ENCODE measurements around the gene RNF213.
A peak's percentile ranks its signal among the peaks of the same experiment; 100 is the strongest.

Gene RNF213

DNA sequence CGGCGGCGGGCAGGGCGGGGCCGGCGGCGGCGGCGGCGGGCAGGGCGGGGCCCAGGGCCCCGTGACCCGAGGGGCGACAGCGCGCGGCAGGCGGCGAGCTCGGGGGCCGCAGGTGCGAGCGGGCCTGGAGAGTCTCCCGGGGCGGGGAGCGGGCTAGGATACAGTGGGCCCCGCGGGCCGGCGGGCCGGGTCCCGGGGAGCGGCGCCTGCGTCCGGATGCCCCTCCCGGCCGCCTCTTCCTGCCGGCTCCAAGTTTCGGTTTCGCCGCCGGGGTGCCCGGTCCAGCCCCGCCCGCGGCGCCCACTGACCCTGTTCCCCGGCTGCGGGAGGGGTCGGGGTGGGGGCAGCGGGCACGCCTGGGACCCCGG, at the start of gene RNF213:
TSS of gene RNF213 (plus strand) at position 62 of the 368 bp plus-strand sequence. CDS start 2,830 bp downstream, outside the sequence.
- peak; percentile 71 for DNase-seq

DNA sequence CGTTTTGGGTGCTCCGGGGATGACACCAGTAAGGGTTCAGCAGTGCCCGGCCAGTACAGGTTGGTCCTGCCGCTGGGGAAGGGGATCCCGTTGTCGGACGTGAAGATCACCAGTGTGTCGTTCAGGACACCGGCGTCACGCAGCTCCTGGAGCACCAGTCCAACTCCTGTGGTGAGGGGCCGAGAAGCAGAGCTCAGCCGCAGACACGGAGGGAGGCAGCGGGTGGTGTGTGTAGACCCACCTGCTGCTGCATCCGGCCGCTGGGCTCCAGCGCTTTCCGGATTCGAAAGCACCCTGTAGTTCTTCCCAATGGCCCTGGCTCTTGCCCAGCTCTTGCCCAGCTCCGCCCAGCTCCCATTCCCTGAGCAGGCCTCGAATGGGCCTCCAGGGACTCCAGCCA, 48.5 kb upstream of the RNF213 start:
- DNase-seq: no peak

DNA sequence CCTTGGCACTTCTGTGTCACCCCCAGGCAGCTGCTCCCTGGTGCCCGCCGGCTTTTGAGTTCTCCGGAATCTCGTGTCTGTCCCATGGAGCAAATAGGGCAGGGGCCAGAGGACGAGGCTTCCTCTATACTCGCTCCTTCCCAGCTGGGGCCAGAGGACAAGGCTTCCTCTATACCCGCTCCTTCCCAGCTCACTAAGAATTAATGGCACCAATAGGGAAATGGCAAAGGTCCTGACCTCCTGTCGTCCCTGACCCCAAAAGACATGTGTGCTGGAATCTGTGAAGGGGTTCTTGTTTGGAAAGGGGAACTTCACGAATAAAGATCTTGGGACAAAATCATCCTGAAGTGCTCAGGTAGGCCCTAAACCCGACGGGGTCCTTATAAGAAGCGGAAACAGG, 48.1 kb upstream of the RNF213 start:
- no peak for DNase-seq

DNA sequence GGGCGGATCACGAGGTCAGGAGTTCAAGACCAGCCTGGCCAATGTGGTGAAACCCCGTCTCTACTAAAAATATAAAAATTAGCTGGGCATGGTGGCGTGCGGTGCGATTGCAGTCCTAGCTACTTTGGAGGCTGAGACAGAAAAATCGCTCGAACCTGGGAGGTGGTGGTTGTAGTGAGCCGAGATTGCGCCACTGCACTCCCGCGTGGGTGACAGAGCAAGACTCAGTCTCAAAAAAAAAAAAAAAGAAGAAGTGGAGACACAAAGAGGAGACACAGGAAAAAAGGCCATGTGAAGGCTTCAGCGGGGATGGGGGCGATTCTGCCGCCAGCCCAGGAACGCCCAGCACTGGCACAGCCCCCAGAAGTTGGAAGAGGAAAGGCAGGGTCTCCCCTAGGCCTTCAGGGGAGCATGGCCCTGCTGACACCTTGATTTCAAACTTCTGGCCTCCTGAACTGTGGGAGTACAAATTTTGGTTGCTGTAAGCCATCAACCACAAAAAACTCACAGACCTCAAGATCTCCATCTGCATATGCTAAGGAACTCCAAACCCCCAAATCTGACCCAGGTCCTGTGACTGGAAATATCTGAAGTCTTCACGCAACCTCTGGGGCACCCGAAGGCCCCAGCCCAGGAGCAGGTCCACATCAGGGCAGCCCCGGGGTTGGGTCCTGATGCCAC, 47.5 kb upstream of the RNF213 start:
- no peak for DNase-seq

DNA sequence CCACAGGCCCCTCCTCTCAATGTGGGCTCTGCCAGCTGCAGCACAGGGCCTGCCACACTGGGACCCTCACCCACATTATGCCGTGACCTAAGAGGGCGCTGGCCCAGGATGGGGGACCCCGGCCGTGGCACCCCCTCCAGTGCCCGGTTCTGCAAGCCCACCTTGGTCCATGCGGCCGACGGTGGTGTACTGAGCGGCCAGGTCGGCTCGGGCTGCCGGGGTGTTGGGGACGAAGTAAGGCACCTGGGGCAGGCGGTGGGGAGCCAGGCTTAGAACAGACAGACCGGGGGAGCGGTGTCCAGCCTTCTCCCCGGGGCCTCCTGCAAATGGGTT, 47.0 kb upstream of the RNF213 start:
- no peak for DNase-seq

DNA sequence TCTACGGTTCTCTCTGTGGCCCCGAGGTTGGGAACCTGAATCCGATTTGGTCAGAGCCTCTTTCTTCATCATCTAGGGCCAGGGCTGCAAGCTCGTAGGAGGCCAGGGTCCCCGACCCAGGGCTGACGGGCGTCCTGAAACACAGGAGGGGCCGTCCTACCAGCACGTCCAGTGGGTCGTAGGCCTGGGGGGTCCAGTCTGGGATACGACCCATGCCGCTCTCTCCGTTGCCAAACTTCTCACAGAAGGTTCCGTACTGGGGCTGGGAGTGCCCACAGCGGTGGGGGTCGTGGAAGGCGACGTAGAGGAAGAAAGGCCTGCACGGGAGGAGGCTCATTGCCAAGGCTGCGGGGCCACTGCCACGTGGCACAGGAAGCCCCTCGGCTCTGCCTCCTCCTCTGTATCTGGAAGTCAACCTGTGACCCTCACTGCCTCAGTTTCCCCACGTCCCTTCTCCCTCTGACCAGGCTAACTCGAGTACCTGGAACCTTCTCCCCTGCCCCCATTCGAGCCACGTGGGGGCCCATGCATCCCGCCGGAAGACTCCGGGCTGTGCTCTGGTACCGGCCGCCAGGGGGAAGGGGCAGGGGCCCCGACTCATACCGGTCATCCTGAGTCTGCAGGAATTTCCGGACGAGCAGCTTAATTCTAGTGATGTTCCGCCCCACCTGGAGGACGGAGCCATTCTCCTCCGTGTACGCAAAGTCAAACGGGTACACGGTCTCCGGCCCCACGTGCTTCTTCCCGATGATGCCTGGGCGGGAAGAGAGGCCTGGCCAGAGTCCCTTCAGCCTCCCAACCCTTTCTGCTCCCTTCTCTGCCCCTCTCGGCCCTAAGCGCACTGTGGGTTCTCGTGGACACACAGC, 46.4 kb upstream of the RNF213 start:
- no peak for DNase-seq

DNA sequence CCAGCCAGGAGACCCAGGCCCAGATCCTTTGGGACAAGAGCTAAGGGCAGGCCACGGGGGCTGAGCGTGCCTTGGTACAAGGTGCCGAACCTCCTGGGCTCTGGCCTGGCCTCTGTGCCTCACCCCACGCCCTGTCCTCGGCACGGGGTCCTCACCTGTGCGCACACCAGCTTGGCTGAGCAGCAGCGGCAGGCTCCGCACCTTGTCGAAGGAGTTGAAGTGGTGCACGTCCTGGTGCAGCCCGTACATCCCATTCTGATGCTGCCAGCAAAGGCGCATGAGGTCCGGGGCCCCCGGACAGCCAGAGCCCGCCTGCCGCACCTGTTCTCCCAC, 45.8 kb upstream of the RNF213 start:
- DNase-seq: no peak

DNA sequence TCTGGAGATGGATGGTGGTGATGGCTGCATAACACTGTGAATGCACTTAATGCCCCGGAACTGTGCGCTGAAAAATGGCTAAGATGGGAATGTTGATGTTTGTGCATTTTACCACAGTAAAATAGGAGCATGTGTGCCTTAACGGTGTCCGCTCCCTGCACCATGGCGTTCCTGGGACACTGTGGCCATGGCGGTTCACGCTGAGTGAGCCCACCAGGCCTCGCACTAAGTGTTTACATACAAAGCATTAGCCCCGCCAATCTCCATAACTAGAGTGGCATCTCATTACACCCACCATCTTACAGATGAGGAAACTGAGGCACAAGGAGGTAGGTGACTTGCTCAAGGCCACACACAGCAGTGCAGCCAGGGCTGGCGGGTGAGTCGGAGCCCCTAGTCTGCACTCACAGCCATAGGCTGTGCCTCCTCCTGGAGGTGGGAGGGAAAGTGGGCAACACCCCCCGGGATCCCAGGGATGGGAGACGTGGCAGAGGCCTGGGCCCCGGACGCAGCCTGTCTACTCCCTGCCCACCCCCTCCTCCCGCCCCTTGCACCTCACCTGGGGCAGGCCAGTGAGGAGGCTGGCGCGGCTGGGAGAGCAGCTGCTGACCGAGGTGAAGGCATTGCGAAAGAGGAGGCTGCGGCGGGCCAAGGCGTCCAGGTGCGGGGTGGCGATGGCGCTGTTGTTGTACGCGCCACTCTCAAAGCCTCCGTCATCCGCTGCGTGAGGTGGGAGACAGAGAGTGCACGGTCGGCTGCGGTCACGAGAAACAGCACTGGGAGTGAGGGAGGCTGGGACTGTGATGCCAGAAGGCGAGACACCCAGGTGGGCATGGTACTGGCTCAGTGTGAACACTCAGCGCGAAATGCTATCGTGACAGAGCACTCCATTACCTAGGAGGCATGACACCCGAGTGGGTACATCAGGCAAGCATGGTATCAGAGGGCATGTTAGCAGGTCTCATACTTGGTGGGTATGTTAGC, 43.9 kb upstream of the RNF213 start:
- no peak for DNase-seq

DNA sequence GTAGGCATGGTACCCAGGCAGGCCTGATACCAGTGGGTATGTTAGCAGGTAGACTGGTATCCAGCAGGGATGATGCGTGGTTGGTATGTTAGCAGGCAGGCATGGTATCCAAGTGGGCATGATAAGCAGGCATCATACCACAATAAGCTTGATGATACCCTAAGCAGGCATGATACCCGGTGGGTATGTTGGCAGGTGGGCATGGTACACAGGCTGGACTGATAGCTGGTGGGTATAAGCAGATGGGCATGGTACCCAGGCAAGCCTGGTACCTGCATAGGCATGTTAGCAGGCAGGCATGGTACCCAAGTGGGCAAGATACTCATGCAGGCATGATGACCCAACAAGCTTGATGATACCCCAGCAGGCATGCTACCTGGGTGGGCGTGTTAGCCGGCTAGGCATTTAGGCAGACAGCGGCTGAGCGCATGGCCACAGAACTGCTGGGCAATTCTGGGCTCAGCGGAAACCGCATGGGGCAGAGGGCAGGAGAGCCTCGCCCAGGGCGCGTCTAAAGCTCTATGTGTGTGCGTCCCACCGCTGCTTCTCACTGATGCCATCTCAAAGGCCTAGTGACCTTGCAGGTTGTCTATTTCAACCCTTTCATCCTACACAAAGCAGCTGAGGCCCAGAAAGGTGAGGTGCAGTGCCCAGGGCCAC, 42.8 kb upstream of the RNF213 start:
- no peak for DNase-seq

DNA sequence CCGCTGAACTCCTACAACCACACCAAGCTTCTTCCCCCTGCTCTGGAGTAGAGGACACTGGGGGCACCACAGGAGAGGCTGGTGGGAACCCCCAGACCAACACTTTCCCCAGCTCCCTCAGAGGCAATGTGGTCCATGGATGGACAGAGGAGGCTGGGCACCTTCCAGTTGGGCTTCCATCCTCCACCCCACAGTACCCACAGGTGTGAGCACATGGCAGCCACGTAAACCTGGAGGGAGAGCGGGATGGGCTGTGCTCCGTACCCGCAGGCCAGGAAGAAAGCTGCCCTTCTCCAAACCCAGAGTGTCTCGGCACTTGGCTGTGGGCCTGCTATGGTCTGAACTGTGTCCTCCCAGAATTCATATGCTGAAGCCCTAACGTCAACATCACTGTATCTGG, 42.3 kb upstream of the RNF213 start:
- no peak for DNase-seq

DNA sequence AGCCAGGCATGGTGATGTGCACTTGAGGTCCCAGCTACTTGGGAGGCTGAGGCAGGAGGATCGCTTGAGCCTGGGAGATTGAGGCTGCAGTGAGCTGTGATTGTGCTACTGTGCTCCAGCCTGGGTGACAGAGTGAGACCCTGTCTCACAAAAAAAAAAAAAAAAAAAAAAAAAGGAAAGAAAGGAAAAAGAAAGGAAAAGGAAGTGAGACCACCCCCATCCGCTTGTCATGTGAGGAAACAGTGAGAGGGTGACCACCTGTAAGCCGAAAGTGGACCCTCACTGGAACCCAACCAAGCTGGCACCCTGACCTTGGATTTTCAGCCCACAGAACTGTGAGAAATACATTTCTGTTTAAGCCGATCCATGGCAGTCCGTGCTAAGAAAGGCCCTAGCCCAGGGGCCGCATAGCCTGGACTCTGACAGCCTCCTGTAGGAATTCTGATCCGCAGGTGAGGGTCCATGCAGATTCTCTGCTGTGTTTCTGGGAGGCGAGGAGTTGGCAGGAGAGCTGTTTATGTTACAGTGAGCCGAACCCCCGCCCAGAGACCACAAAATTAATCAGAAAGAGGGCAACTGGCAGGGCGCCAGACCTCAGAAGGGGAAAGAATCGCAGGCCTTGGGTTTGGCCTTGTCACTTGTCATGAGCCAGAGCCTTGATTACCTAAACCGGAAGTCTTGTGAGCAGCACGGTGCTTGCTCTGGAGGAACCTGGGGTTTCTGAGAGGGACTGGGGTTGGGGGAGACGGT, 41.5 kb upstream of the RNF213 start:
- DNase-seq: peak; percentile 93

DNA sequence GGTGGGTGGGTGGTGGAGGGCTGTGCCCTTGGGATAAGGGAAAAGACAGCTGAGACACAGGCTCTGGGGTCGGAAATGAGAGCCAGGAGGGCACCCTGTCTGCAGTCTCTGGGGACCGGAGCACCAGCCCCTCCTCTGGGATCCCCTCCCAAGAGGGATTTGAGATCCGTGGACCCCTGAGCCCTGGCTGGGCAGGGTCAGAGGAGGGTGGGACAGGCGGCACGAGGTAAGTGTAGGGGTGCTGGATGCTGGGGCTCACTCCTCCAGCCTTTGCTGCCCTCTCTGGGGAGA, 40.9 kb upstream of the RNF213 start:
- no peak for DNase-seq

DNA sequence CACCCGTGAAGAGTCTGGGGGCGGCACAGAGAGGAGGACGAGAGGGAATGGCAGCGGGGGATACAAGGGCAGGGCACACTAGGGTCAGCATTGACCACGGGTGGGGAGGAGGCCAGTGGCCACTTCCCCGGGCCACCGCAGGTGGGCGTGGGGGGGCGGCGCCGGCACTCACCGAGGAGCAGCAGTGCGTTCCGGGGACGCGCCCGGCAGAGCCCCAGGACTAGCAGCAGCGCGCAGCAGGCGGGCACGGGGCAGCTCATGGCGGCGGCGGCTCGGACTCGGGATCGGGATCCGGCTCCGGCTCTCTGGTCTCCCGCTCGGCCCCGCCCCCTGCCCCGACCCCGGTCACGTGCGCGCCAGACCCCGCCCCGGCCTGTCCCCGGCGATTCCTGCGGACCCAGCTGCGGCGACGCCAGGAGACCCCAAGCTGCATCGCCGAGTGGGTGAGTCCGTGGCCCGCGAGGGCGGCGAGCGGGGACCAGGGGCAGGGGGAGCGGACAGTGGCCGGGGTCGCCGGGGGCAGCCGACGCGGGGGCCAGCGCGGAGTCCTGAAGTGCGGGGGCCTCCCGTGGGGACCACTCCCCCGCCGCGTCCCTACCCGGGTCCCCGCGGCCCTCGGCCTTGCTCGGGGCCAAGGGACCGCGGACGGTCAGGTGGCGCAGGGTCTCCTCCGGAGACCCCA, 40.5 kb upstream of the RNF213 start, which contains the start of the genes SGSH and SLC26A11:
TSS of gene SGSH (minus strand) at position 280 of the 682 bp plus-strand sequence. CDS start at position 260, 20 bp downstream.
TSS of gene SLC26A11 (plus strand) at position 374 of the 682 bp plus-strand sequence. CDS start 1,134 bp downstream, outside the sequence.
- DNase-seq: peak; percentile 66

DNA sequence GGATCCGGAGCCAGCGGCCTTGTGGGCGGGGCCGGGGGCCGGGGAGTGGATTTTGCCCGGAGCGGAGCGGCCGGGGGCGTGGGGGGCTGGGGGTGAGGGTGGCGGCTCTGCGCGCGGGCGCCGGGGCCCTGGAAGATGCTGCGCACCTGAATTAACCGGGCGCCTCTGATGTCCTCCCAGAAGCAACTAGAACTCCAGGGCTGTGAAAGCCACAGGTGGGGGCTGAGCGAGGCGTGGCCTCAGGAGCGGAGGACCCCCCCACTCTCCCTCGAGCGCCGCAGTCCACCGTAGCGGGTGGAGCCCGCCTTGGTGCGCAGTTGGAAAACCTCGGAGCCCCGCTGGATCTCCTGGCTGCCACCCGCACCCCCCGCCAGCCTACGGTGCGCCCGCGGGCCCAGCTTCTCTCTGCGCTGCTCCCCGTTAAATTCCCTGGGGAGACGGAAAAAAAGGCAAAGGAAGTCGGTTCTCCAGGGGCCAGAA, 39.9 kb upstream of the RNF213 start:
- peak; percentile 49 for DNase-seq

DNA sequence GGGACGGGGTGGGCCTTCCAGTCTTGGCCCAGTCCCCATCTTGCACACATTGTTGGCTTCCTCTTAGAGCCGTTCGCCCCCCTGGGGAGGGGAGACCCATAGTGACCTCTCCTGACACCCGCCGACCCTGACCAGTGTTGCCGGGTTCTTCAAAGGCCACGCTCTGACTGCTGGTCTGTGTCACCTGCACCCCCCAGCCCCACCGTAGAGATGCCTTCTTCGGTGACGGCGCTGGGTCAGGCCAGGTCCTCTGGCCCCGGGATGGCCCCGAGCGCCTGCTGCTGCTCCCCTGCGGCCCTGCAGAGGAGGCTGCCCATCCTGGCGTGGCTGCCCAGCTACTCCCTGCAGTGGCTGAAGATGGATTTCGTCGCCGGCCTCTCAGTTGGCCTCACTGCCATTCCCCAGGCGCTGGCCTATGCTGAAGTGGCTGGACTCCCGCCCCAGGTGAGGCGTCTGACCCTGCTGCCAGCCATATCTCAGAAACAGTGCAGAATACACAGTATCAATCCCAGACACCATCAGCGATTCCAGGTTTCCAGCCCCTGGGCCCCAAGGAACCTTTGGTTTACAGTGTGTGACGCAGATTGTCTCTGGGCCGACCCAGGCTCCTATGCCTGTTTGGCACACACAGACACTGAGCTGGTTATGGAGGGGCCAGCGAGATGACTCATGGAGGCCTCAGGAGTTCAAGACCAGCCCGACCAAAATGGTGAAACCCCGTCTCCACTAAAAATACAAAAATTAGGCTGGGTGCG, 39.1 kb upstream of the RNF213 start:
- DNase-seq: no peak

DNA sequence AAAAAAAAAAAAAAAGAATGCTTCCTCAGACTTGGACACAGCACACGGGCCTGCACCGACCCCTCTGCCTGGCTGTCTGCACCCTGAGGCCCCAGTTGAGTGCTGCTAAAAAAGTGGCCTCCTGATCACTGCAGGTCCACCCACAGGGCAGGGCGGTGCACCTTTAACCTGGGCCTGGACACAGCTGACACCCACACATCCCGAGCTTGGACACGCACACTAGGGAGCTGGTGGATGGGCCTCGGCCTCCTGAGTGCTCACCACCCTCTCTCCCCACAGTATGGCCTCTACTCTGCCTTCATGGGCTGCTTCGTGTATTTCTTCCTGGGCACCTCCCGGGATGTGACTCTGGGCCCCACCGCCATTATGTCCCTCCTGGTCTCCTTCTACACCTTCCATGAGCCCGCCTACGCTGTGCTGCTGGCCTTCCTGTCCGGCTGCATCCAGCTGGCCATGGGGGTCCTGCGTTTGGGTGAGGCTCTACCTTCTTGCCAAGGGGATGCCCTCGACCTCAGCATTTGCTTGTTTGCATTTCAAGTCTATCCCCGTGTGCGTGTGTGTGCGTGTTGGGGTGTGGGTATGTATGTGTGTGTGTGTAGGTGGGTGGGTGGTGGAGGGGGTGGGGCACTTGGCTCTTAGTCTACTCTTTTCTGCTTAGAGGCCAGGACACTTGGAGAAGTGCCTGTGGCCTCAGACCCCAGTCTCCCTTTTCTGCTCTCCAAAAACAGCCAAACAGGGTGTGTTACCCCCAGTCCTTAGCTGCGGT, 38.1 kb upstream of the RNF213 start:
- DNase-seq: no peak

DNA sequence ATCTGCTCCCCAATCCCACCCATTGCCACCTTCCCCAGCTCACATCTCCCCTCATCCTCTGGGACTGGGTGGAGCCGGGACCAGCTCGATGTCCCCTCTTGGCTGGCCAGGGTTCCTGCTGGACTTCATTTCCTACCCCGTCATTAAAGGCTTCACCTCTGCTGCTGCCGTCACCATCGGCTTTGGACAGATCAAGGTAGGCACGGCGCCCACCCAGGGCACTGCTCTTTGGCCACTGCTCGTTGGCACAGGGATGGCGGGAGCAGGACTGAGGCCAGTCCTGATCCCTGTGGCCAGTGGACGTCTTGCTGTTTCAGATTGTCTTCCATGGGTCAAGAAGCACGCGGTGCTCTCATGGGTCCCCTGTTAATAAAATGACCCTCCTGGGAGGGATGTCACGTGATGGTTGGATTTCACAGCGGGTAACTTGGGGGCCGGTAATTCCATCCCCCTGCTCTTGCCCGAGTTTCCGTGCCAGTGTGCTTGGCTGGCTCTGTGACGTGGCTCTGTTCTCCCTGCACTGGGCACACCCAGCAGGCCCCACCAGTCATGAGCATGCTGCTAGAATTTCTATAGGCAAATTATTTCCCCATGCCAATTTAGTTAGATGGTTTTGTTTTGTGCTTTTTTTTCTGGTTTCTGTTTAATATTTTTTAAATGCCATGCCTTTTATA, 37.4 kb upstream of the RNF213 start:
- DNase-seq: no peak

DNA sequence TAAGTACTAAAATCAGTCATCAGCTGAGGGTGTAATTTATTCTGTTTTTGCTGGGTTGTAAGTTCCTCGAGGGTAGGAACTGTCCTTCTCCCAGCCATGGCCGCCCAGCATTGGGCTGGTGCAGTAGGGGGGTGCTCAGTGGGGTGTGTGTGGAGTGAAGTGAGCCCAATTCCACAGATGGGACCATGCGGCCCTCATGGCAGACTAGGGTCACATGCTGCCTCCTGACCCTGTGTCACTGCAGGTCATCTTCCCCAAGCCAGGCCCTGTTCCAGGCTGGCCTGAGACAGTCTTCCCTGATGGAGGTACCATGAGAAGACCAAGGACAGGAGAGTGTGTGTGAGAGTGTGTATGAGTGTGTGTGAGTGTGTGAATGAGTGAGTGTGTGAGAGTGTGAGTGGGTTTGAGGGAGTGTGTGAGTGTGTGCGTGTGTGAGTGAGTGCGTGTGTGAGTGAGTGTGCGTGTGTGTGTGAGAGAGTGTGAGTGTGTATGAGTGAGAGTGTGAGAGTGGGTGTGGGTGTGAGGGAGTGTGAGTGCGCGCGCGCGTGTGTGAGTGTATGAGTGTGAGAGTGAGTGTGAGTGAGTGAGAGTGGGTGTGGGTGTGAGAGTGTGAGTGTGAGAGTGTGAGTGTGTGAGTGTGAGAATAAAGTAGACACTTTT, 36.7 kb upstream of the RNF213 start:
- DNase-seq: no peak

DNA sequence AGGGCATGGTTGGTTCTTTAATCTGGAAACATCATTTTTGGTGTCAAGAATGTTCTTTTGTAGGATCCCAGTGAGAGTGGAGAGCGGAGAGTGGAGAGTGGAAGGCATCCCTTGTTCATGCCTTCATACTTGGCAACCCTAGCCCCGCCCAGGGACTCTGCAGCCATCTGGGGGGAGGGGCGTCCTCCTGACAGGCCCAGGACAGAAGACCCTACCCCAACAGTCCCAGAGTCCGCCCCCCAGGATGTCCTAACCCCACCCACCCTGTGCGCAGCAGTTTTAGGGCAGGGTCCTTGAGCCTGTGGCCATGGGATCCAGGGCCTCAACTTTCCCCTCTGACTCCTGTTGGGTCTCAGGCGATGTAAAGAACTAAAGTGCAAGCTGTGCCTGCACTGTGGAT, 36.0 kb upstream of the RNF213 start:
- no peak for DNase-seq
